ENCODE results near the gene SIX2.

GRCh38 chr2:45024097-45024496 is 14.8 kb upstream of the SIX2 start:
- TF ChIP-seq CTCF (IDR thresholded peaks at IDR 0.05; ENCODE audit: insufficient read depth, low read length, poor library complexity, severe bottlenecking) (no peak), EZH2phosphoT487 (conservative IDR thresholded peaks at IDR 0.05; ENCODE audit: low read length) (no peak)
